ENCODE results near the gene DOK6.
"Not testable (repeated sequence)": the region's sequence is repeated elsewhere in the genome, so short reads cannot be mapped to it uniquely, and the experiment has no call there.

Gene DOK6

DNA sequence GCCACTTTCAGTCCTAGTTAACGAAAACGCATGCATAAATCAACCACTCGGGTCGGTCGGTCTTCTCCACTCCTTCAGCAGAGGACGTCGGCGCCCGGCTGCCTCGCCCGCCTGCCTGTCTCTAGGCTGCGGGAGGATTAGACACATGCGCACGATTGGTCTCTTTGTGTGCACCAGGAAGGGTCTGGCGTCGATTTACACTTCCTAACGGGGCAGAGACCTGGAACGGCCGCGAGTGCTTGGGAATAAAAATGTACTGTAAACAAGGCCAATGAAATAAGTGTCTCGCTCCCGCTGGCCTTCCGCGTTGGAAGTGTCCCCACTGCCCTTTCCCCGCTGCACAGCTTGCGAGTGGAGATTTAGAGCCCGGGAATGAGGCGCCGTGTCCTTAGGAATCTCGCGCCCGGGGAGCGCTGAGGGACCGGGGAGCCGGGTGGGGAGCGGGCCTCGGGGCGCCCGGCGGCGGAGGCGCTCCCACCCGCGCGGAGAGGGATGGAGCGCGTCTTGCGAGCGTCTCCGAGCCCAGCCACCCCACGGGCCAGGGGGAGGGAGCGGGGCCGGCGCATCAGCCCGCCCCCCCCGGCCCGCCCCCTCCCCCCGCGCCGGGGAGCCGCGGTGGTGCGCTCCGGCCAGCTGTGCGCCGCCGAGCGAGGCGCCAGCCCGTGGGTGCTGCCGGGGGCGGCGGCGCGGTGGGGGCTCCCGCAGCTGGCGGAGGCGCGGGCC is at the start of gene DOK6:
DOK6 (plus strand) TSS at position 636 of the 723 bp plus-strand sequence.
- DNase-seq (ENCODE audit: low read depth) = peak; percentile 2

DNA sequence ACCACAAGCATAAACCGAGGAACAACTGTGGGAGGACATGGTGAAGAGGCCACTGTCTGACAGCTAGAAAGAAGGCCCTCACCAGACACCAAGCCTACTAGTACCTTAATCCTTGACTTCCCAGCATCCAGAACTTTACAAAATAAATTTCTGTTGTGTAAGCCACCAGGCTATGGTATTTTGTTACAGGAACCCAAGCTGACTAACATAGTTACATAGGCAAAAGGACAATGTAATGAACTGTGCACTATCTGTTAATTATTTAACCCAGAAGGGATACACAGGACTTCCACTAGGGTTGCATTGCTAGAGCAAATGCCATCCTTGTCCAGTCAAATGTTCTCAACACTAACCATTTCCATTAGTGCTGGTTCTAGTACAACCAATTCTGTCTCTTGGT is 47.7 kb upstream of the DOK6 start:
- no peak for DNase-seq (ENCODE audit: low read depth)

DNA sequence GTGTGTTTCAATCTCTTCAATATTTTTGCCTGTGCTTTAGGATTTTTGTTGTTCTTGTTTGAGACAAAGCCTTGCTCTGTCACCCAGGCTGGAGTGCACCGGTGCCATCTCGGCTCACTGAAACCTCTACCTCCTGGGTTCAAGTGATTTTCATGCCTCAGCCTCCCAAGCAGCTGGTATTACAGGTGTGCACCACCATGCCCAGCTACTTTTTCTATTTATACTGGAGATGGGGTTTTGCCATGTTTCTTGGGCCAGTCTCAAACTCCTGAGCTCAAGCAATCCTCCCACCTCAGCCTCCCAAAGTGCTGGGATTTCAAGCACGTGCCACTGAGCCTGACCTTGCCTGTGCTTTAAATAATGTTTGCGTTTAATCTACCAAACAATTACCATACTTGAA is 43.1 kb upstream of the DOK6 start:
- no peak for DNase-seq (ENCODE audit: low read depth)

DNA sequence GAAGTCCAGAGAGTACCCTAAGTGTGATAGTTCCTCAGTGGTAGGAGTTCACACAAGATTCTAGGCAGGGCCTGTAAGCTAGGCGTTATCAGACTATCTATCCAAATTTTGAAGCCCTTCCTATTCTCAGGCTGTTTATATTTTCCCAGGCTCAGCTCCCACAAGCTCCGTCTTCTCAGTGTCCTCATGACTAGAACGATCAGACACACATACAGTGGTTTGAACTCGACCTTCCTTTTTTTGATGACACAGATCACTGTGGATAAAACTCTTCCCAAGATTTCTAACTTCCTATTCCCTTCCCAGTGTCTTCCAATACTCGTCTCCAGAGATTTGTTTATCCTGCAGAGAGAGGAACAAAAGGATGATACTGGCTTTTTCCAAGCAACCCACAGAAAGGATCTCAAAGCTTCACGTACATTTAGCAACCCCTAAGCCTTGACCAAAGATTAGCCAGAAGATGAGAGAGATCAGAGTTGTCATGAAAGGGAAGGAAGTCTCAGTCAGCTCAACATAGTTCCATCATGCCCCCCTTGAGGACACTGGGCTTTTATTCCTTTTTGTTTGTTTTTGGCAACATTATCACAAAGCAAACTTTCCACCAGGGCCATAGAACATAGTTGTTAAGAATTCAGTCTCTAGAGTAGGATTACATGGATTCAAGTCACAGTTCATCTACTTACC is 42.3 kb upstream of the DOK6 start:
- no peak for DNase-seq (ENCODE audit: low read depth)

DNA sequence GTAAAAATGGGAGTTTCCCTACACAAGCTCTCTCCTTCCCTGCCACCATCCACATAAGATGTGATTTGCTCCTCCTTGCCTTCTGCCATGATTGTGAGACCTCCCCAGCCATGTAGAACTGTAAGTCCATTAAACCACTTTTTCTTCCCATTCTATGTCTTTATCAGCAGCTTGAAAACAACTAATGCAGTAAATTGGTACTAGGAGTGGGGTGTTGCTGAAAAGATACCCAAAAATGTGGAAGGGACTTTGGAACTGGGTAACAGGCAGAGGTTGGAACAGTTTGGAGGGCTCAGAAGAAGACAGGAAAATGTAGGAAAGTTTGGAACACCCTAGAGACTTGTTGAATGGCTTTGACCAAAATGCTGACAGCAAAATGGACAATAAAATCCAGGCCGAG is 40.9 kb upstream of the DOK6 start:
- not testable (repeated sequence) for DNase-seq (ENCODE audit: low read depth)

DNA sequence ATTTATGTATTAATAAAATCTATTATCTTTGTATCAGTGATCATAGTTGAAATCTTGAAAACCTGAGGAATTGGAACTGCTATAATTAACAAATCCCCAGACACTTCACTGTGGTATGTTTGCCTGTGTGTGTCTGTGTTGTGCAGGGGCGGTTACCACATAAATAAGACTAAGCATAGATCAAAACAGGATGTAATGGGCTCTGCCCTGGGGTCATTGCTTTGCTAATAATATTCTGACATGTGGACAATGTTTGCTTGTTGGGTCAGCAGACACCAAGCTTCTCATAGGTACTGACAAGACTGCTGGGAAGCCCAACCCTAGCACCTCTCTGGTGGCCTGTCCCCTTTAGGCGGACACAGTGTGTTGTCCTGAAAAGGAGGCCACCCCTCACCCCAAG is 35.8 kb upstream of the DOK6 start:
- no peak for DNase-seq (ENCODE audit: low read depth)

DNA sequence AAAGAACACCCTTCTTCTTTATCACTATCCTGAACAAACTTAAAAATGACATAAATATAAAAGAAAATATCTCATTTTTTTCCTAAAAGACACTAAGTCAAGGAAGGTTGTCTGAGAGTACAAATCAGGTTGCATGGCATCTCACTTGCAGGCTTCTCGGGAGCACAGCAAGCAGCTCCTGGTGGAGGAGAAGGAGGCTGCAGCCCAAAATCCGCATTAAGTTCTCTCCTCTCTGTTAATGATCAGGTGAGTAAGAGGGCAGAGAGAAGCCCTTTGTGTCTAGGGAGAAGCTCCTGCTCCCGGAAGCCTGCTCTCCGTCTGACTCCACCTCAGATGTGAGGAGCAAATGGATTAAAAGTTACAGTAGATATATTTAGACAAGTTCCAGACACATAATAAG is 35.0 kb upstream of the DOK6 start:
- DNase-seq (ENCODE audit: low read depth) = no peak

DNA sequence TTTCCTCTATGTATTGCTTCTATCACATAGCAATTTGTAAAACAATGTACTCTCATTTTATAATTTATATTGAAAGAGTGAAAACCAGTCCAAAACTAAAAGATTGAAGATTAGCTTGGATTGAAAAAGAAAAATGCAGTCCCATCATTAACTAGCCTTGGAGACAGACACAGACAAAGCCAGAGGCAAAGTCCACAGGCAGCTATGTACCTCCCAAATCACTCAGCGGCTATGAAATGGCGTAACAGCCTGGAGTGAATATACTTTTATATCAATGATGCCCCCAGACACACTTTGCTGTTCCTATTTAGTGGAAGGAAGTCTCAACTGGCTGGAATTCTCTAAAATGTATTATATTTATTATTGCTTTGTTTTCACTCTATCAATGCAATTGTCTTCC is 33.6 kb upstream of the DOK6 start:
- no peak for DNase-seq (ENCODE audit: low read depth)

DNA sequence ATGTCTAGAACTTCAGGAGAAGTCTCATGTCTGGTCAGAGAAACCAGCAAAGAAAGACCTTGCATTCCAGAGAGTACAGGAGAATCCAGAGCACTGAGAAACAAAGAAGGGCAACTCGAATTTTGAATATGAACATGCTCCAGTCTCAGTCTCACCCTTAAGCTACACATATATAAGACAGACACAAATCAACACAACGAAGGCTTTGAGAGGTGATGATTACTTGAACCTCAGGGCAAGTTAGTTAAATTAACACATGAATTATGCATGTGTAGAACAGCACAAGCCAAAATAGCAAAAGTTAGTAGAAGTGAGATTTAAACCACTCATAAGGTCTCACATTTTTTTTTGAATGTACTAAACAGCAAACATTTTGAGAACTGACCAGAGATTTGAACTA is 29.0 kb upstream of the DOK6 start:
- no peak for DNase-seq (ENCODE audit: low read depth)

DNA sequence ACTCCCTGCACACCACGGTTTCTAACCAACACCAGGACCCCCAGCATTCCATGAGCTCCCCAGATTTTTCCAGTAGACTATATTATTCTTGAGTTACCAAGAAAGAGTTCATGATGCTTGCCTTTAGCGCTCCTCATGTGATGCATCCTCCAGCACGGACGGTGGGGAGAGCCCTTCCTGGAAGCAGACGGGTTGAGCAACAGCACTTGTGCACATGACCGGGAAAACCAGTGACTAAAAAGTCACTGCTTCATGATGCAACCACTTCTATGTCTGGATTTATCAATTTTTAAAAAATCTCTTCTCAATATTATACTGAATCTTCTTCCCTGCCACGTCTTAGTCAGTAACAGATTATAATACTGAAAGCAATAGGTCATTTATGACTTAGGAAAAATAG is 20.4 kb upstream of the DOK6 start:
- no peak for DNase-seq (ENCODE audit: low read depth)

DNA sequence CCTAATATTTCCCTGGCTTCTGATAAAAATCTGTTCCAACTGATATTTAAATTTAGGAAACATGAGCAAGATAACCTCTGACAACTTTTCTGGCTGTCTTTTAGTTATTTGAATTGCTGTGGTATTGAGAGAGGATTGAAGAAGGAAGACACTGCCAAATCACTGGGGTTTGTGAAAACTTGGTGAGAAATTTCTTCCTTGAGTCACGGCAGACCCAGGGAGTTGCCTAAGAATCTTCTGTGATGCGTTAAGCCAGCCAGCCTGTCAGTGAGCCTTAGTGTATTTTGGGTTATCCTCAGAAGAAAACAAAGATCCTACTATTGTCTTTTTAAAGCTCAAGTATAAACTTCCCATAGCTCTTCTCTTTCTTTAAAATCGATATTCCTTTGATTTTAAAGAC is 17.5 kb upstream of the DOK6 start:
- DNase-seq (ENCODE audit: low read depth) = no peak

DNA sequence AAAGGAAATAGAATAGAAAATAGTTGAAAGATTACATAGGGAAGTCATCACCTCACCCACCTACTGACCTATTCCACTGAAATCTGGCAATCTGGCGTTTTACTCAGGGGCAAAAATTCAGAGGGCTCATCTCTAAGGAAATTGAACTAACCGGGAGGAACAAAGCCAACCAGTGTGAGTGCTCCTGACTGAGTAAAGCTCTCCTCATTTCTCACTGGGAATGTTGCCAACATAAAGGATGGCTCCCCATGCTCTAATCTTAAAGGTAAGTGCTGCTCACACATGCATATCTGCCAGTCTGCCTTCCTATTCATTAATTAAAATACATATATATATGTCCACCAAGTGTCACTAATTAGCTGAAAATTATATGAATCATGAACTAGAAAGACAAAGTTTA is 13.5 kb upstream of the DOK6 start:
- no peak for DNase-seq (ENCODE audit: low read depth)

DNA sequence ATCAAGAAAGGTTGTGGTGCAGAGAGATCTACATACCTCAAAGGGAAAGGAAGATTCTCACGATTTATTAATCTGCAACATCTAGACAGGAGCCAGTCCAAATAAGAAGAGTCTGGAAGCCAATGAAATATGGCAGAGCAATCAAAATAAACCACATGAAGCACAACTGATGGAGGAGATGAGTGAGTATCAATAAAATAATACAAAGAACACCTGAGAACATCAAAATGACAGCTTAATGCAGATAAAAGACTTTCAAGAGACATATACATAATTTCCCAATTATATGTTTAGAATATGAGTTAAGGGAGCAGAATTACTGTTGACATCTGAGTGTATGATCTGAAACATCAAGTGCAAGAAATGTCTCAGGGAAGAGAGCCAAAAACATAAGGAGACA is 12.5 kb upstream of the DOK6 start:
- DNase-seq (ENCODE audit: low read depth) = no peak

DNA sequence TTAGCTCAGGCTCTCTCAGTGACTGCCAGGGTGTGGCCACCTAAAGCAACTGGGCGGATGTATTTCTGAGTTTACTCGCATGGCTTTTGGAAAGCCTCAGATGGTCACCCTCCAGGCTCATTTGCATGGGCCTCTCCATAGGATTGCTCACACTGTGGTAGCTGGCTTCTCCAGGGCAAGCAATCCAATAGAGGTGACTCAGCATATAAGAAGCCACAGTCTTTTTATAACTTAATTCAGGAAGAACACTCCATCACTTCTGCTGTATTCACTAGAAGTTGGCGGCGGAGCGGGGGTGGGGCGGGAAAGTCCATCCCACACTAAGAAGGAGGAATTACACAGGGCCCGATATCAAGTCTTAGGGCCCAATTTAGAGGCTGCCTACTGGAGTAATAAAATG is 3.6 kb upstream of the DOK6 start:
- DNase-seq (ENCODE audit: low read depth) = peak; percentile 2

DNA sequence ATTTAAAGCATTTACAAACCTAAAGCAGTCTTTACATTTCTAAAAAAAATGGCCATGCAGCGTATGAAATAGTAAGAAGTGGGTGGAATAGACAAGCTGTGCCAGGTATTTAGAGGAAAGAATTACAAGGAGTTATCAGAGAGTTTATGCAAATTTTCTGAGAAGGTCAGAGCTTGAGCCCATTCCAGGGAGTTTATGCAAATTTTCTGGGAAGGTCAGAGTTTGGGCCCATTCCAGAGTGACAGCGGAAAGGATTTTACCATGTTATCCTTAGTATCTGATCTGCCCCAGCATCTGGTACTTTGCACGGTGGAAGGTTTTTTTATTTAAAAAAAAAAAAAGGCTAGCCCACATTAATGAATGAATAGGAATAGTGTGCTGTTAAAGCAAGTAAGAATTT is 1.4 kb upstream of the DOK6 start:
- DNase-seq (ENCODE audit: low read depth) = no peak

DNA sequence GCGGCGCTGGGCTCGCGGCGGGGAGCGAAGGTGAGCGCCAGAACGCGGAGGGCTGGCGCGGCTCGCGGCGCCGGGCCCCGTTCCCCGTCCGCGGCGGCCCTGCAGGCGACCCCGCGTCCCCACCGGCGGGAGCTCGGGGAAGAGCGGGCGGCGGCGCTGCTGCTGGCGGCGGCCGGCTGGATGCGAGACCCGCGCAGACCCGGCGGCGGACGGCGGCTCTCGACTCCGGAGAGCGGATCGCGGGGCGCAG is 213 bp downstream of the DOK6 start:
- DNase-seq (ENCODE audit: low read depth) = no peak

DNA sequence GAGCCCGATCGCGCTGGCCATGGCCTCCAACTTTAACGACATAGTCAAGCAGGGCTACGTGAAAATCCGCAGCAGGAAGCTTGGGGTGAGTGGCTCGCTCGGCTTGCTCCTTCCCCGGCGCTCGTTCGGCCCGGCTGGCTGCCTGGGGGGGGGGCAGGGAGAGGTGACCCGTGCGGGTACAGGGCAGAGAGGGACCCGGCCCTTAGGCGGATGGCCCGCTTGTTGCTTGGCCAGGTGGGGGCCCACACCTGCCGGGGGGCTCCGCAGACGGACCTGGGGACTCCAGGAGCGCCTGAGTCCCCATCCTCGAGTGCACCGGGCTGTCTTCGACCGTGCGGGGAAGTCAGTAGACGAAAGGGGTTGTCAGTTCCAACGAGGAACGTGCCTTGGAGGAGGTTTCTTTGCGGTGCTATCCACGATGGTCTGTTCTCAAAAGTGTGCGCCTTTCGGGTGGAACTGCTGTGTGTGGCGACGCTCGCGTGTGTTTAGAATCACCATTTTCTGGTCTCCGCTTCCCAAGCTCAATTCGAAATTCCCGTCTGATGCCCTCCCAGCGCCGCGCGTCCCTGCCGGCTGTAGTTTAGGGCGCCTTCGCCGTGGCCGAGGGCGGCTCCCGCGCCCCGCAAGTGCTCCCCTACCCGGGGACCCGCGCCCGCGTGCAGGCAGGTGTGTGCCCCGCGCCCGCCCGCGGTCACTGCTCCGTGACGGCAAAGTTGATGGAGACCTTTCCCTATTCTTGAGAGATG is 711 bp downstream of the DOK6 start:
- no peak for DNase-seq (ENCODE audit: low read depth)

DNA sequence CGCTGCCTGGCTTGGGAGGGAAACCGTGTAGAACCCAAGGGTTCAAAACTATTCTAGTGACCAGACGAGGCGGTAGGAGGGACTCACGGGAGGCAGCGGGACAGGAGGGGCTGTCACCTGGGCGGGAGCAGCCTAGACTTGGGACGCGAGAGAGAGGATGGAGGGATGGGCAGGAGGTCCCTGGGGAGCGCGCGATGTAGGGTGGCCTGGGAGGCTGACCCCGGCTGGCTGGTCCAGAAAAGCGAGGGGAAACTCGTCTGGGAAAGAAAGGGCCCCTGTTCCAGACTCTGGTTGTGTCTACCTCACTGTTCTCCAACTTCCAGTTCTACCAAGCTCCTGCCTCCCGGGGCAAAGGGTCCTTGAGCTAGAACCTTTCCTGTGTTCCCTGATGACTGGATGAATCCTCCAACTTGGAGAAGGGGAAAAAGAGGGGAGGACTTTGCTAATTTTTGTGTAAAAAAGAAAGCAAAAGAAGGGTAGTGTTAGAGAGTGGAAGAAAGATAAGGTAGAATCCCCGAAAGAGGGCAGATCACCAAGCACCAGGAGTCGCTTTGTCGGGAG is 1.4 kb downstream of the DOK6 start:
- DNase-seq (ENCODE audit: low read depth) = no peak

DNA sequence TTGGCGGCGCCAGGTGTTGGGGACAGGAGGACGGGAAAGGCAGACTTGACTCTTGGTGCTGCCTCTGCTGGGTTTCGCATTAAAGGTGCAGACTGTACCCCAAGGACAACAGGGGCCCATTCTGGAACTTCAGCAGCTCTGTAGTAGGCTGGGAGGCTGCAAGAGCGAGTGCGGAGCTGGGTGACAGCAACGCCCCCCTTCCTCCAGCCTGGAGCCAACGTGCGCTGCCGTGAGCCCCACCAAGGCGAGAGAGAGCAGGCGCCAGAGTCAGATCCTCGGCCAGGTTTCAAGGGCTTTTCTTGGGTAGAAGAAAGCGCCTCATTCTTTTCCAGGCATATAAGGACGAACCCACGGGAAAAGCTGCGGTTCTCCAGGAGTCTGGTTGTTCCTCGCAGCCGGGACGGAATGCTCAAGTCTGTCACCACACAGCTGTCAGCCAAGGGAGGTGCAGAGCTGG is 1.9 kb downstream of the DOK6 start:
- no peak for DNase-seq (ENCODE audit: low read depth)

DNA sequence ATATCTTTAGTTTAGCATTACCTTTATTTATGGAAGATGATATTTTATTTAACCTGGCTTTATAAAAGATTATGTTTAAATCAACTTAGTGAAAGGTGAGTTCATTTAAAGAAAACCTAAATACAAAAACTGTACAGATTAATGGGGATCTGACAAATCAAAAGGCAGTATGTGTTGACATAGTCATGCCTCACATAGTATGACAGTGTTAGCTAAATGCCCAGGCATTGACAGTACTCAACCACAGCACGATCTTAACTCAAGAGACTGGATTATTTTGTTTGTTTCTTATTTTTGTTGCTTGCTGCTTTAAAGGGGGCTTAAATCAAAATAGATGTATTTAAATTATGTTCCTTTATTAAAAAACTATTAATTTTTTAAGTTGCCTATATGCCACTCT is 7.8 kb downstream of the DOK6 start:
- DNase-seq (ENCODE audit: low read depth) = no peak

DNA sequence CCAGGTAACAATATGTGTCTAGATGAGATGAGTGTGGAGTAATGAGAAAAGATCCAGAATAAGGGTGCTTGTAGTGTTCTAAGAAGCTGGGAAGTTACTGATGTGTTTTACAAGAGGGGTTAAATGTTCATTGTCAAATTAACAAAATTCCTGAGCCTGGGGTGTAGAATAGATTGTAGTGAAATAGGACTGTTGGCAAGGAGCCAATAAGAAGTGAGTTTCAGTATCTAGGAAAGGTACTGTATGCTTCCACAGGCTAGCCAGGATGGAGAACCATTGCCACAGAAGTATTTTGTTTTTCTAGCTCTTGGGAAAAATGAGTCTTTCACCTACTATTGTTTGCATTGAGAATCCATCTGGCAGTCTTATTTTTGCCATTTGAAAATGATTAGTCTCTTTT is 10.5 kb downstream of the DOK6 start:
- no peak for DNase-seq (ENCODE audit: low read depth)

DNA sequence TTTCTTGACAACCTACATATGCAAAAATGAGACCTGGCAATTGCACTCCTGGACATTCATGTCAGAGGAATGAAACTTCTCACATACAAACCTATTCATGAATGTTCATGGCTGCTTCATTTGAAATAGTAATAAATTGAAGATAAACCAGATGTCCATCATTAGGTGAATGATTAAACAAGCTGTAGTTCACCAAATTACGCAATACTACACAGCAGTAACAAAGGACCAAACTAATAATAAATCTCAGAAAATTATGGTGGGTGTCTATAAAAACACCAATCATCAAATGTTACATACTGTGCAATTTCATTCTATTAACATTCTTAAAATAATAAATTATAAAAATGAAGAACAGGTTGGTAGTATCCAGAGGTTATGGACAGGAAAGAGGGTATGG is 13.5 kb downstream of the DOK6 start:
- DNase-seq (ENCODE audit: low read depth) = no peak

DNA sequence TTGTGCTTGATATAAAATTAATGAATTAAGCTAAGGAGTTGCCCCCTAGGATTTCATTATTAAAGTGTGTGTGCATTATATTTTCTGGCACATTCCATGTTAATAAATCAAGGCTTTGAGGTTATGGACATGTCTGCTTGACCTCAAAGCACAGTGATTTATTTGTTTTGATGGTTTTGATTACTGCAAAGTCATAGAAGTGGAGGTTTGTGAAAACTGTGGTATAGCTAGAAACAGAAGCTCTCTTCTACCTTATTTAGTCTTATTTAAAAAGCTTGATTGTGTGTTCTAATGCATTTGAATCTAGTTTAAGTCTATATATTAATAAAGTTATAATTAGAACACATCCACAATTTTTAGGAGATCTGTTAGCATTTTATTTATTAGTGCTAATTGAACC is 32.2 kb downstream of the DOK6 start:
- DNase-seq (ENCODE audit: low read depth) = no peak

All from ELR (cell line).